Adrenal gland (tissue), 12 donors: ENCODE data around the gene UBE2QL1. TPM values are rescaled to one million over a fixed set of nuclear protein-coding genes. Genes with fewer than 3 reads are reported as not detected.

ENCODE experiments used
- DNase-seq, 7 donors: peaks; one replicate each; pipeline ENCODE4 v3.0.0-alpha.2; 2019 to 2020
- H3K27ac ChIP-seq, 5 donors: fragments of 200-600 bp; sonication (generic) in 4 of 5; 1 replicate in 3 of 5; 2 replicates in 2 of 5; pipeline versions ENCODE4 v1.5.1 to v1.8.0; 2016 to 2020; ENCODE audit warnings: mild to moderate bottlenecking in 1 of 5
- H3K27me3 ChIP-seq: fragments of 200-600 bp; 2 replicates; pipeline ENCODE4 v1.8.0; 2021
- H3K36me3 ChIP-seq, 2 donors: fragments of 200-600 bp; replicated peaks in 1 of 2; 1 replicate in 1 of 2; 2 replicates in 1 of 2; pipeline versions ENCODE4 v1.5.1 to v1.8.0; 2018 to 2022
- H3K4me1 ChIP-seq, 2 donors: fragments of 200-600 bp; replicated peaks in 1 of 2; 1 replicate in 1 of 2; 2 replicates in 1 of 2; pipeline versions ENCODE4 v1.5.1 to v1.8.0; 2018 to 2021
- H3K4me3 ChIP-seq, 4 donors: fragments of 200-600 bp; sonication (generic) in 3 of 4; one replicate each; pipeline ENCODE4 v1.5.1; 2016 to 2018
- H3K9me3 ChIP-seq, 3 donors: fragments of 200-600 bp; sonication (generic) in 1 of 3; replicated peaks in 1 of 3; 1 replicate in 2 of 3; 2 replicates in 1 of 3; pipeline versions ENCODE4 v1.5.1 to v1.8.0; 2016 to 2021
- CTCF ChIP-seq, 6 experiments: fragments of 450-650 bp in 4 of 6; fragments of 200-600 bp in 2 of 6; sonication (generic) in 1 of 6; IDR thresholded peaks; 1 replicate in 5 of 6; 2 replicates in 1 of 6; pipeline versions ENCODE4 v1.5.1 to v1.8.0; 2016 to 2021; ENCODE audit warnings: antibody characterized with exemption in 6 of 6, mild to moderate bottlenecking in 2 of 6, moderate library complexity in 1 of 6
- POLR2A ChIP-seq, 2 donors: fragments of 450-650 bp; IDR thresholded peaks; one replicate each; pipeline ENCODE4 v1.6.1; 2017; ENCODE audit warnings: antibody characterized with exemption in 2 of 2, mild to moderate bottlenecking in 2 of 2, moderate library complexity in 1 of 2
- WGBS, 4 donors: extraction: QIAGEN DNeasy Blood & Tissue Kit in 2 of 4; methylation state at CpG; one replicate each; pipeline versions ENCODE4 v1.1.5 to v1.1.7; 2013 to 2017; 5-methylcytosine and 5-hydroxymethylcytosine counted together
- intact Hi-C, 2 donors: fragments of 100-400 bp; cut with DNase I; formaldehyde crosslinking; loops; one replicate each; pipeline versions ENCODE4 v1.14.1 to v1.15.0; 2022 to 2023
- polyA plus RNA-seq, 3 donors: library from polyadenylated mRNA; stranded (reverse); fragments of 200-250 nt in 2 of 3; fragments of 350-450 nt in 1 of 3; fragmentation: Illumina TruSeq in 1 of 3; extraction: RNeasy Lipid Tissue Mini Kit (QIAGEN cat#74804) in 1 of 3; gene quantifications; one replicate each; pipeline ENCODE4 v1.2.3, GENCODE V29; 2013 to 2014
- total RNA-seq, 9 donors: library from RNA; depleted of rRNA in 4 of 9; stranded (reverse); fragments of >200 nt in 4 of 9; fragments of 120-200 nt in 1 of 9; fragmentation: NEBNext Ultra II Directional in 1 of 9; extraction: Animal tissue kit (Norgen Biotek cat#: 25700) in 1 of 9; gene quantifications; one replicate each; pipeline versions ENCODE4 v1.1.0 to v1.2.4, GENCODE V29; 2013 to 2023
- donor health status: healthy with polysubstance abuse.
- donor health status: Bipolar disorder and iron deficiency.
- donor health status: DM: yes; HTN: yes; CAD: no.
- donor health status: DM: no; HTN: no; CAD: no.
- donor health status: DM: no; HTN: no; CAD: no.
- donor health status: DM: yes; HTN: yes; CAD: no.

The UBE2QL1 gene
- total and polyA plus RNA-seq, 12 donors = 0.12 to 3.4 (median 1.1) TPM

GRCh38 chr5:6465831-6466790 is 17.5 kb downstream of the UBE2QL1 start:
- H3K36me3 ChIP-seq = no peaks in the 10 kb centered on the region
- no peaks in the 10 kb centered on the region for H3K4me1 ChIP-seq
- 71 to 83% (median 76%) methylated on average over 27 to 28 of the region's 28 CpGs for WGBS, 4 donors
- H3K27me3 ChIP-seq = no peaks in the 10 kb centered on the region
- no peak for TF ChIP-seq POLR2A (IDR thresholded peaks at IDR 0.05)
- TF ChIP-seq CTCF (IDR thresholded peaks at IDR 0.05) = no peak
- intact Hi-C loops = no loop called here
- H3K4me3 ChIP-seq = no peak overlapping the region
- peak in 1 of 7 donors; percentile 25 for DNase-seq
- no peak overlapping the region for H3K27ac ChIP-seq
- H3K9me3 ChIP-seq = no peaks in the 10 kb centered on the region

GRCh38 chr5:6466975-6467567 is 18.4 kb downstream of the UBE2QL1 start:
- Histone ChIP-seq H3K27ac (no peak overlapping the region), H3K4me1 (no peaks in the 10 kb centered on the region), H3K9me3 (no peaks in the 10 kb centered on the region), H3K4me3 (no peak overlapping the region), H3K36me3 (no peaks in the 10 kb centered on the region), H3K27me3 (no peaks in the 10 kb centered on the region)
- intact Hi-C loops = no loop called here
- WGBS, 4 donors = 71 to 76% (median 73%) methylated on average over 5 of the region's 5 CpGs
- peak in 1 of 7 donors; percentile 24 for DNase-seq
- TF ChIP-seq CTCF (IDR thresholded peaks at IDR 0.05) (no peak), POLR2A (IDR thresholded peaks at IDR 0.05) (no peak)

- WGBS, 4 donors = 80 to 85% (median 81%) methylated on average over 10 of the region's 10 CpGs
- H3K4me1 ChIP-seq = no peaks in the 10 kb centered on the region
- no peaks in the 10 kb centered on the region for H3K36me3 ChIP-seq
- H3K4me3 ChIP-seq = no peak overlapping the region
- TF ChIP-seq CTCF (IDR thresholded peaks at IDR 0.05) (no peak), POLR2A (IDR thresholded peaks at IDR 0.05) (no peak)
- H3K27me3 ChIP-seq = no peaks in the 10 kb centered on the region
- no peak overlapping the region for H3K27ac ChIP-seq
- peak in 1 of 7 donors; percentile 14 for DNase-seq
- H3K9me3 ChIP-seq = no peaks in the 10 kb centered on the region
- intact Hi-C loops = no loop called here
Observed at GRCh38 chr5:6467591-6467990, 18.9 kb downstream of the UBE2QL1 start.

GRCh38 chr5:6468104-6468503 is 19.4 kb downstream of the UBE2QL1 start:
- Histone ChIP-seq H3K27me3 (no peaks in the 10 kb centered on the region), H3K4me1 (no peaks in the 10 kb centered on the region), H3K27ac (no peak overlapping the region), H3K4me3 (no peak overlapping the region), H3K9me3 (no peaks in the 10 kb centered on the region), H3K36me3 (no peaks in the 10 kb centered on the region)
- intact Hi-C loops = no loop called here
- TF ChIP-seq CTCF (IDR thresholded peaks at IDR 0.05) (no peak), POLR2A (IDR thresholded peaks at IDR 0.05) (no peak)
- 64 to 76% (median 75%) methylated on average over 11 of the region's 11 CpGs for WGBS, 4 donors
- DNase-seq = no peak
